HepG2 (cell line): ENCODE measurements around the gene BATF2. TPM values are rescaled to one million over a fixed set of nuclear protein-coding genes. Genes with fewer than 3 reads are reported as not detected.
A peak's percentile ranks its signal among the peaks of the same experiment; 100 is the strongest.

Experiments
- BRF2 ChIP-seq: sonication (generic); formaldehyde crosslinking; IDR thresholded peaks from 2 replicates; pipeline ENCODE4 v1.8.1; 2022; ENCODE audit warnings: mild to moderate bottlenecking, missing genetic modification reagents
- CC2D1A ChIP-seq: sonication (generic); formaldehyde crosslinking; IDR thresholded peaks from 2 replicates; pipeline ENCODE4 v1.8.1; 2023; ENCODE audit warnings: mild to moderate bottlenecking, missing genetic modification reagents
- FOXJ3 ChIP-seq: sonication (generic); formaldehyde crosslinking; IDR thresholded peaks from 2 replicates; pipeline ENCODE4 v1.4.0; 2020; ENCODE audit warnings: missing genetic modification reagents, mild to moderate bottlenecking, borderline replicate concordance
- GLI4 ChIP-seq: sonication (generic); formaldehyde crosslinking; IDR thresholded peaks from 2 replicates; pipeline ENCODE4 v1.5.1; 2020; ENCODE audit warnings: missing genetic modification reagents, mild to moderate bottlenecking, moderate library complexity, borderline replicate concordance
- HNRNPUL1 ChIP-seq: fragments of 200-400 bp; formaldehyde crosslinking; IDR thresholded peaks from 2 replicates; pipeline ENCODE4 v1.6.1; 2017; ENCODE audit warnings: low read depth, mild to moderate bottlenecking, low read length, moderate library complexity
- MED8 ChIP-seq: sonication (generic); formaldehyde crosslinking; IDR thresholded peaks from 2 replicates; pipeline ENCODE4 v1.8.1; 2023; ENCODE audit warnings: mild to moderate bottlenecking, missing genetic modification reagents; ENCODE audit not compliant: insufficient replicate concordance
- ZFP36 ChIP-seq: fragments of 150-350 bp; IDR thresholded peaks from 2 replicates; pipeline ENCODE4 v1.6.1; 2018; ENCODE audit warnings: borderline replicate concordance, low read length, low read depth; ENCODE audit not compliant: partially characterized antibody
- ZFP91 ChIP-seq: sonication (generic); formaldehyde crosslinking; IDR thresholded peaks from 2 replicates; pipeline ENCODE4 v1.9.0; 2022; ENCODE audit warnings: missing genetic modification reagents, mild to moderate bottlenecking, borderline replicate concordance
- ZNF24 ChIP-seq: fragments of 450-650 bp; IDR thresholded peaks from 2 replicates; pipeline ENCODE4 v1.6.1; 2017; ENCODE audit warnings: antibody characterized with exemption, mild to moderate bottlenecking
- ZNF839 ChIP-seq: sonication (generic); formaldehyde crosslinking; IDR thresholded peaks from 2 replicates; pipeline ENCODE4 v1.4.0; 2020; ENCODE audit warnings: missing genetic modification reagents, mild to moderate bottlenecking, borderline replicate concordance
- ZNF879 ChIP-seq: sonication (generic); formaldehyde crosslinking; IDR thresholded peaks from 2 replicates; pipeline ENCODE4 v1.8.1; 2023; ENCODE audit warnings: missing genetic modification reagents
- polyA plus RNA-seq, 8 experiments: library from polyadenylated mRNA; depleted of rRNA in 3 of 8; stranded (reverse) in 7 of 8; unstranded in 1 of 8; fragments of >200 nt; fragmentation: Illumina TruSeq in 4 of 8; extraction: Trizol in 4 of 8; gene quantifications; 2 replicates each; pipeline versions ENCODE4 v1.2.1 to v1.2.3, GENCODE V29; 2011 to 2016; ENCODE audit warnings: low read depth in 4 of 8, missing spikeins in 1 of 8, mixed read lengths in 1 of 8; ENCODE audit not compliant: insufficient read depth in 1 of 8
- total RNA-seq, 5 experiments: library from RNA; depleted of rRNA; stranded (reverse); fragments of >200 nt; fragmentation: Illumina TruSeq; extraction: Trizol; gene quantifications; 2 replicates each; pipeline ENCODE4 v1.2.3, GENCODE V29; 2016; ENCODE audit warnings: low read depth in 1 of 5
- TF ChIP-seq, protein P1 (sequence below): sonication (generic); formaldehyde crosslinking; IDR thresholded peaks from 2 replicates; pipeline ENCODE4 v1.5.0; 2020; ENCODE audit warnings: missing genetic modification reagents, mild to moderate bottlenecking, borderline replicate concordance
- TF ChIP-seq, protein P2 (sequence below): sonication (generic); formaldehyde crosslinking; IDR thresholded peaks from 2 replicates; pipeline ENCODE4 v1.5.1; 2020; ENCODE audit warnings: mild to moderate bottlenecking, missing genetic modification reagents, moderate library complexity
- TF ChIP-seq, protein P3 (sequence below): IDR thresholded peaks from 2 replicates; pipeline ENCODE4 v1.4.0; 2020; ENCODE audit warnings: mild to moderate bottlenecking, missing genetic modification reagents
- TF ChIP-seq, protein P4 (sequence below): sonication (generic); formaldehyde crosslinking; IDR thresholded peaks from 2 replicates; pipeline ENCODE4 v1.4.0; 2020; ENCODE audit warnings: missing genetic modification reagents

BATF2 gene
- total and polyA plus RNA-seq, 2 of the 13 experiments (the other 11 are each of a cell fraction or from before 2014, with no cell fraction given), result 2.8 to 3.9 TPM

GRCh38 chr11:65027213-65028067, 30.7 kb upstream of the BATF2 start, which contains the start of gene SNX15 (continued):
- no peak for TF ChIP-seq HNRNPUL1
- TF ChIP-seq BRF2 (CRISPR knock-in tag), result peak; percentile 64; the same call in 1 of the 2 replicates
- TF ChIP-seq CC2D1A (CRISPR knock-in tag), result no peak
- no peak for TF ChIP-seq ZFP36
- TF ChIP-seq, protein P1, sequence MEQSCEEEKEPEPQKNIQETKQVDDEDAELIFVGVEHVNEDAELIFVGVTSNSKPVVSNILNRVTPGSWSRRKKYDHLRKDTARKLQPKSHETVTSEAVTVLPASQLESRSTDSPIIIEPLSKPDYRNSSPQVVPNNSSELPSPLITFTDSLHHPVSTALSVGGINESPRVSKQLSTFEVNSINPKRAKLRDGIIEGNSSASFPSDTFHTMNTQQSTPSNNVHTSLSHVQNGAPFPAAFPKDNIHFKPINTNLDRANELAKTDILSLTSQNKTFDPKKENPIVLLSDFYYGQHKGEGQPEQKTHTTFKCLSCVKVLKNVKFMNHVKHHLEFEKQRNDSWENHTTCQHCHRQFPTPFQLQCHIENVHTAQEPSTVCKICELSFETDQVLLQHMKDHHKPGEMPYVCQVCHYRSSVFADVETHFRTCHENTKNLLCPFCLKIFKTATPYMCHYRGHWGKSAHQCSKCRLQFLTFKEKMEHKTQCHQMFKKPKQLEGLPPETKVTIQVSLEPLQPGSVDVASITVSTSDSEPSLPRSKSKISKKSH, result peak; percentile 95; the same call in 1 of the 2 replicates
- TF ChIP-seq MED8 (CRISPR knock-in tag), result peak; percentile 65
- TF ChIP-seq, protein P2, sequence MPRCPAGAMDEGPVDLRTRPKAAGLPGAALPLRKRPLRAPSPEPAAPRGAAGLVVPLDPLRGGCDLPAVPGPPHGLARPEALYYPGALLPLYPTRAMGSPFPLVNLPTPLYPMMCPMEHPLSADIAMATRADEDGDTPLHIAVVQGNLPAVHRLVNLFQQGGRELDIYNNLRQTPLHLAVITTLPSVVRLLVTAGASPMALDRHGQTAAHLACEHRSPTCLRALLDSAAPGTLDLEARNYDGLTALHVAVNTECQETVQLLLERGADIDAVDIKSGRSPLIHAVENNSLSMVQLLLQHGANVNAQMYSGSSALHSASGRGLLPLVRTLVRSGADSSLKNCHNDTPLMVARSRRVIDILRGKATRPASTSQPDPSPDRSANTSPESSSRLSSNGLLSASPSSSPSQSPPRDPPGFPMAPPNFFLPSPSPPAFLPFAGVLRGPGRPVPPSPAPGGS (CRISPR knock-in tag), result peak; percentile 58; the same call in 1 of the 2 replicates
- peak; percentile 99 for TF ChIP-seq ZFP91 (CRISPR knock-in tag)
- TF ChIP-seq, protein P3, sequence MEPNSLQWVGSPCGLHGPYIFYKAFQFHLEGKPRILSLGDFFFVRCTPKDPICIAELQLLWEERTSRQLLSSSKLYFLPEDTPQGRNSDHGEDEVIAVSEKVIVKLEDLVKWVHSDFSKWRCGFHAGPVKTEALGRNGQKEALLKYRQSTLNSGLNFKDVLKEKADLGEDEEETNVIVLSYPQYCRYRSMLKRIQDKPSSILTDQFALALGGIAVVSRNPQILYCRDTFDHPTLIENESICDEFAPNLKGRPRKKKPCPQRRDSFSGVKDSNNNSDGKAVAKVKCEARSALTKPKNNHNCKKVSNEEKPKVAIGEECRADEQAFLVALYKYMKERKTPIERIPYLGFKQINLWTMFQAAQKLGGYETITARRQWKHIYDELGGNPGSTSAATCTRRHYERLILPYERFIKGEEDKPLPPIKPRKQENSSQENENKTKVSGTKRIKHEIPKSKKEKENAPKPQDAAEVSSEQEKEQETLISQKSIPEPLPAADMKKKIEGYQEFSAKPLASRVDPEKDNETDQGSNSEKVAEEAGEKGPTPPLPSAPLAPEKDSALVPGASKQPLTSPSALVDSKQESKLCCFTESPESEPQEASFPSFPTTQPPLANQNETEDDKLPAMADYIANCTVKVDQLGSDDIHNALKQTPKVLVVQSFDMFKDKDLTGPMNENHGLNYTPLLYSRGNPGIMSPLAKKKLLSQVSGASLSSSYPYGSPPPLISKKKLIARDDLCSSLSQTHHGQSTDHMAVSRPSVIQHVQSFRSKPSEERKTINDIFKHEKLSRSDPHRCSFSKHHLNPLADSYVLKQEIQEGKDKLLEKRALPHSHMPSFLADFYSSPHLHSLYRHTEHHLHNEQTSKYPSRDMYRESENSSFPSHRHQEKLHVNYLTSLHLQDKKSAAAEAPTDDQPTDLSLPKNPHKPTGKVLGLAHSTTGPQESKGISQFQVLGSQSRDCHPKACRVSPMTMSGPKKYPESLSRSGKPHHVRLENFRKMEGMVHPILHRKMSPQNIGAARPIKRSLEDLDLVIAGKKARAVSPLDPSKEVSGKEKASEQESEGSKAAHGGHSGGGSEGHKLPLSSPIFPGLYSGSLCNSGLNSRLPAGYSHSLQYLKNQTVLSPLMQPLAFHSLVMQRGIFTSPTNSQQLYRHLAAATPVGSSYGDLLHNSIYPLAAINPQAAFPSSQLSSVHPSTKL, result peak; percentile 33; the same call in 1 of the 2 replicates
- 0 out of 2 replicates have a peak, but pooled peaks have one; percentile 46 for TF ChIP-seq GLI4 (CRISPR knock-in tag)
- TF ChIP-seq ZNF839 (CRISPR knock-in tag), result no peak
- TF ChIP-seq, protein P4, sequence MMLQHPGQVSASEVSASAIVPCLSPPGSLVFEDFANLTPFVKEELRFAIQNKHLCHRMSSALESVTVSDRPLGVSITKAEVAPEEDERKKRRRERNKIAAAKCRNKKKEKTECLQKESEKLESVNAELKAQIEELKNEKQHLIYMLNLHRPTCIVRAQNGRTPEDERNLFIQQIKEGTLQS, result no peak; the same call in 1 of the 2 replicates
- no peak for TF ChIP-seq ZNF24
- no peak for TF ChIP-seq ZNF879 (CRISPR knock-in tag)
- 0 out of 2 replicates have a peak, but pooled peaks have one; percentile 52 for TF ChIP-seq FOXJ3 (CRISPR knock-in tag)
